ENCODE data around the gene RTTN. TPM values are rescaled to one million over a fixed set of nuclear protein-coding genes. Genes with fewer than 3 reads are reported as not detected.

RTTN gene
- polyA plus RNA-seq, 2 of the 4 experiments (the other 2 are of a cell fraction): 8.4 to 24.6 TPM

DNA sequence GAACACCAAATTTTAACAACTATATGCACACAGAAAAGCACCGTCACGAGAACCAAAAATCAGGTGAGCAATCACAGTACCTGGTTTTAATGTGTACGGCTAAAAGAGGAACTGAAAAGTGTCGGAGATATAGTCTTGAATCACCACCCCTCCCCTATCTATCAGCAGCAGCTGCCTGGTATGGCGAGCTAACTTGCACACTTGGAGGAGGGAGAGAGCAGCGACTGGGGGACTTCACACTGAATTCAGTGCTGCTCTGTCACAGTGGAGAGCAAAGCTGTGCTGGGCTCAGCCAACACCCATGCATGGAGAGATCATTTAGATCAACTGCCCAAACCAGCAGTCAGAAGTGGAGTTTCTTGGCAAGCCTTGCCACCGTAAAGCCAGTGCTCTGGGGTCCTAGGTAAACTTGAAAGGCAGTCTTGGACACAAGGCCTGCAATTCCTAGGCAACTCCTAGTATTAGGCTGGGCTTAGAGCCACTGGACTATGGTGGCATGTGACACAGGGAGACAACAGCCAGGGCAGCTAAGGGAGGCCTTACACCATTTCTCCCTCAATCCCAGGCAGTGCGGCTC lies 168.6 kb downstream of the RTTN start:
- H3K4me1 ChIP-seq: 0 out of 3 replicates have a peak, but pooled peaks cover 3% of the 10 kb centered on the region
- ATAC-seq: no peak; a peak in 1 of 6 replicates
- TF ChIP-seq, protein P1, sequence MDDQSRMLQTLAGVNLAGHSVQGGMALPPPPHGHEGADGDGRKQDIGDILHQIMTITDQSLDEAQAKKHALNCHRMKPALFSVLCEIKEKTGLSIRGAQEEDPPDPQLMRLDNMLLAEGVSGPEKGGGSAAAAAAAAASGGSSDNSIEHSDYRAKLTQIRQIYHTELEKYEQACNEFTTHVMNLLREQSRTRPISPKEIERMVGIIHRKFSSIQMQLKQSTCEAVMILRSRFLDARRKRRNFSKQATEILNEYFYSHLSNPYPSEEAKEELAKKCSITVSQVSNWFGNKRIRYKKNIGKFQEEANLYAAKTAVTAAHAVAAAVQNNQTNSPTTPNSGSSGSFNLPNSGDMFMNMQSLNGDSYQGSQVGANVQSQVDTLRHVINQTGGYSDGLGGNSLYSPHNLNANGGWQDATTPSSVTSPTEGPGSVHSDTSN (IDR thresholded peaks at IDR 0.05): no peak
- WGBS (ENCODE audit: missing lambda C conversion rate): 93% methylated on average over 8 of the region's 8 CpGs
- POLR2A ChIA-PET: no interaction called here
- CTCF ChIA-PET: no interaction called here
- no peak overlapping the region for H3K27ac ChIP-seq
- no peaks in the 10 kb centered on the region for H3K9me3 ChIP-seq
- no peak for DNase-seq (ENCODE audit: low read depth in 1 of 2, low spot score in 1 of 2)
- H3K4me3 ChIP-seq: no peak overlapping the region
- FAIRE-seq: no peak
- H3K4me2 ChIP-seq: no peak overlapping the region

GRCh38 chr18:70036168-70036567 lies 169.3 kb downstream of the RTTN start:
- no peak for DNase-seq (ENCODE audit: low read depth in 1 of 2, low spot score in 1 of 2)
- TF ChIP-seq RFX5 (IDR thresholded peaks at IDR 0.05): no peak
- TF ChIP-seq MYC (IDR thresholded peaks at IDR 0.05; ENCODE audit: borderline replicate concordance, low read length): no peak
- TF ChIP-seq, protein P2, sequence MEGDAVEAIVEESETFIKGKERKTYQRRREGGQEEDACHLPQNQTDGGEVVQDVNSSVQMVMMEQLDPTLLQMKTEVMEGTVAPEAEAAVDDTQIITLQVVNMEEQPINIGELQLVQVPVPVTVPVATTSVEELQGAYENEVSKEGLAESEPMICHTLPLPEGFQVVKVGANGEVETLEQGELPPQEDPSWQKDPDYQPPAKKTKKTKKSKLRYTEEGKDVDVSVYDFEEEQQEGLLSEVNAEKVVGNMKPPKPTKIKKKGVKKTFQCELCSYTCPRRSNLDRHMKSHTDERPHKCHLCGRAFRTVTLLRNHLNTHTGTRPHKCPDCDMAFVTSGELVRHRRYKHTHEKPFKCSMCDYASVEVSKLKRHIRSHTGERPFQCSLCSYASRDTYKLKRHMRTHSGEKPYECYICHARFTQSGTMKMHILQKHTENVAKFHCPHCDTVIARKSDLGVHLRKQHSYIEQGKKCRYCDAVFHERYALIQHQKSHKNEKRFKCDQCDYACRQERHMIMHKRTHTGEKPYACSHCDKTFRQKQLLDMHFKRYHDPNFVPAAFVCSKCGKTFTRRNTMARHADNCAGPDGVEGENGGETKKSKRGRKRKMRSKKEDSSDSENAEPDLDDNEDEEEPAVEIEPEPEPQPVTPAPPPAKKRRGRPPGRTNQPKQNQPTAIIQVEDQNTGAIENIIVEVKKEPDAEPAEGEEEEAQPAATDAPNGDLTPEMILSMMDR (IDR thresholded peaks at IDR 0.05): no peak
- no peak for TF ChIP-seq RNF2 (IDR thresholded peaks at IDR 0.05; ENCODE audit: borderline replicate concordance, low read depth)
- TF ChIP-seq KDM5A (IDR thresholded peaks at IDR 0.05): no peak
- TF ChIP-seq, protein P3, sequence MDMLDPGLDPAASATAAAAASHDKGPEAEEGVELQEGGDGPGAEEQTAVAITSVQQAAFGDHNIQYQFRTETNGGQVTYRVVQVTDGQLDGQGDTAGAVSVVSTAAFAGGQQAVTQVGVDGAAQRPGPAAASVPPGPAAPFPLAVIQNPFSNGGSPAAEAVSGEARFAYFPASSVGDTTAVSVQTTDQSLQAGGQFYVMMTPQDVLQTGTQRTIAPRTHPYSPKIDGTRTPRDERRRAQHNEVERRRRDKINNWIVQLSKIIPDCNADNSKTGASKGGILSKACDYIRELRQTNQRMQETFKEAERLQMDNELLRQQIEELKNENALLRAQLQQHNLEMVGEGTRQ (IDR thresholded peaks at IDR 0.05): no peak
- no peak for TF ChIP-seq ATOH8 (CRISPR knock-in tag; IDR thresholded peaks at IDR 0.05; ENCODE audit: low read depth)
- no peak for TF ChIP-seq SMC3 (IDR thresholded peaks at IDR 0.05)
- TF ChIP-seq POLR2A (IDR thresholded peaks at IDR 0.05; ENCODE audit: low read length): no peak
- TF ChIP-seq, protein P4, sequence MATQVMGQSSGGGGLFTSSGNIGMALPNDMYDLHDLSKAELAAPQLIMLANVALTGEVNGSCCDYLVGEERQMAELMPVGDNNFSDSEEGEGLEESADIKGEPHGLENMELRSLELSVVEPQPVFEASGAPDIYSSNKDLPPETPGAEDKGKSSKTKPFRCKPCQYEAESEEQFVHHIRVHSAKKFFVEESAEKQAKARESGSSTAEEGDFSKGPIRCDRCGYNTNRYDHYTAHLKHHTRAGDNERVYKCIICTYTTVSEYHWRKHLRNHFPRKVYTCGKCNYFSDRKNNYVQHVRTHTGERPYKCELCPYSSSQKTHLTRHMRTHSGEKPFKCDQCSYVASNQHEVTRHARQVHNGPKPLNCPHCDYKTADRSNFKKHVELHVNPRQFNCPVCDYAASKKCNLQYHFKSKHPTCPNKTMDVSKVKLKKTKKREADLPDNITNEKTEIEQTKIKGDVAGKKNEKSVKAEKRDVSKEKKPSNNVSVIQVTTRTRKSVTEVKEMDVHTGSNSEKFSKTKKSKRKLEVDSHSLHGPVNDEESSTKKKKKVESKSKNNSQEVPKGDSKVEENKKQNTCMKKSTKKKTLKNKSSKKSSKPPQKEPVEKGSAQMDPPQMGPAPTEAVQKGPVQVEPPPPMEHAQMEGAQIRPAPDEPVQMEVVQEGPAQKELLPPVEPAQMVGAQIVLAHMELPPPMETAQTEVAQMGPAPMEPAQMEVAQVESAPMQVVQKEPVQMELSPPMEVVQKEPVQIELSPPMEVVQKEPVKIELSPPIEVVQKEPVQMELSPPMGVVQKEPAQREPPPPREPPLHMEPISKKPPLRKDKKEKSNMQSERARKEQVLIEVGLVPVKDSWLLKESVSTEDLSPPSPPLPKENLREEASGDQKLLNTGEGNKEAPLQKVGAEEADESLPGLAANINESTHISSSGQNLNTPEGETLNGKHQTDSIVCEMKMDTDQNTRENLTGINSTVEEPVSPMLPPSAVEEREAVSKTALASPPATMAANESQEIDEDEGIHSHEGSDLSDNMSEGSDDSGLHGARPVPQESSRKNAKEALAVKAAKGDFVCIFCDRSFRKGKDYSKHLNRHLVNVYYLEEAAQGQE (IDR thresholded peaks at IDR 0.05): no peak
- TF ChIP-seq FOSB (CRISPR knock-in tag; IDR thresholded peaks at IDR 0.05): no peak
- TF ChIP-seq, protein P1 (IDR thresholded peaks at IDR 0.05): no peak
- TF ChIP-seq CBX8 (IDR thresholded peaks at IDR 0.05): no peak
- no peak for TF ChIP-seq JUNB (IDR thresholded peaks at IDR 0.05)
- TF ChIP-seq TP53 (CRISPR knock-in tag; IDR thresholded peaks at IDR 0.05): no peak
- no peak for TF ChIP-seq HEYL (CRISPR knock-in tag; IDR thresholded peaks at IDR 0.05)
- Histone ChIP-seq H3K27ac (no peak overlapping the region), H3K4me2 (no peak overlapping the region), H3K9me3 (no peaks in the 10 kb centered on the region), H3K4me1 (0 out of 3 replicates have a peak, but pooled peaks cover 3% of the 10 kb centered on the region), H3K4me3 (no peak overlapping the region)
- CTCF ChIA-PET: no interaction called here
- POLR2A ChIA-PET: no interaction called here
- no peak for FAIRE-seq
- 97% methylated on average over 2 of the region's 2 CpGs for WGBS (ENCODE audit: missing lambda C conversion rate)
- ATAC-seq: no peak

All from A549 (cell line).